22Rv1 (cell line): Measurements from ENCODE around the gene FAM221B.
A peak's percentile ranks its signal among the peaks of the same experiment; 100 is the strongest.

ENCODE experiments used
- H3K27ac ChIP-seq: fragments of 450-650 bp; 2 replicates; pipeline ENCODE4 v1.5.1; 2017
- CTCF ChIP-seq: fragments of 450-650 bp; IDR thresholded peaks from 2 replicates; pipeline ENCODE4 v1.5.1; 2017; ENCODE audit warnings: mild to moderate bottlenecking
- ZFX ChIP-seq: fragments of 450-650 bp; IDR thresholded peaks from 2 replicates; pipeline ENCODE4 v1.6.1; 2017; ENCODE audit warnings: antibody characterized with exemption, borderline replicate concordance

FAM221B gene

DNA sequence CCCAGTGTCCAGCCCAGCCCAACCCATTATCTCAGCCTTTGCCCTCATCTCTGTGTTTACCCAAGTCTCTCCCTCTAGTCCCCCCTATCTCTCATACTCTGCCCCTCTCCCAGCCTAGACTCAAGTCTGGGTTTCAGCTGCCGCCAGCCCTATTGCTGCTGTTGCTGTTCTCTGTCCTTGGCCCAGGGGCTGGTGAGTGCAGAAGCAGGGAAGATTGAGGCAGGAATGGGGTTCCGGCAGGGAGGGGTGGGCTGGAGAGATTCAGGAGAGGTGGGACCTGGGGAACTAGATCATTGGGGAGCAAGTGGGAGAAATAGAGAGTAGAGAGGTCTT is 1.2 kb upstream of the FAM221B start:
- peak overlapping the region; percentile 32; the same call in 1 of the 2 replicates for H3K27ac ChIP-seq
- TF ChIP-seq ZFX (no peak), CTCF (no peak)

- H3K27ac ChIP-seq = peak within 1 kb of the TSS; percentile 32; the same call in 1 of the 2 replicates
- TF ChIP-seq CTCF = no peak
- no peak for TF ChIP-seq ZFX
Measured at GRCh38 chr9:35829084-35829763, 692 bp upstream of the FAM221B start, which contains the start of gene TMEM8B. Gene TMEM8B, plus strand, starts transcription at chr9:35829228. Its CDS starts 220 bp downstream, at chr9:35829448.

DNA sequence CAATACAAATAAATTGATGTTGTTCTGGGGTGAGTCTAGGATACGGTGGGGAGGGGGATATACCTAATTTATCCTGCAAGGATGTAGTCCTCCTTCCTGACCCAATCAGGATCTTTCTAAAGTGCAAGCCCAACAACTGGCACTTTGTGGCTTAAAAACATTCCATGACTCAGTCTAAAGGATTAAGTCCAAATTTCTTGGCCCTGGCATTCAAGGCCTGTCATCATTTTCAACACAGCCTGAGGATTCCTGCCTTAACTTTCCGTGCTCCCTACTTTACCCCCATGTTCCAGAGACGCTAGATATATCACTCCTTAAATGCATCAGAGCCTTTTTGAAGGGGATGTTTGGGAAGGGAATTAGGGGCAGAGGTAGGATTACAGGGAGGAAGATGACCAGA is 1.0 kb downstream of the FAM221B start:
- no peak overlapping the region for H3K27ac ChIP-seq
- TF ChIP-seq ZFX (no peak), CTCF (no peak)

DNA sequence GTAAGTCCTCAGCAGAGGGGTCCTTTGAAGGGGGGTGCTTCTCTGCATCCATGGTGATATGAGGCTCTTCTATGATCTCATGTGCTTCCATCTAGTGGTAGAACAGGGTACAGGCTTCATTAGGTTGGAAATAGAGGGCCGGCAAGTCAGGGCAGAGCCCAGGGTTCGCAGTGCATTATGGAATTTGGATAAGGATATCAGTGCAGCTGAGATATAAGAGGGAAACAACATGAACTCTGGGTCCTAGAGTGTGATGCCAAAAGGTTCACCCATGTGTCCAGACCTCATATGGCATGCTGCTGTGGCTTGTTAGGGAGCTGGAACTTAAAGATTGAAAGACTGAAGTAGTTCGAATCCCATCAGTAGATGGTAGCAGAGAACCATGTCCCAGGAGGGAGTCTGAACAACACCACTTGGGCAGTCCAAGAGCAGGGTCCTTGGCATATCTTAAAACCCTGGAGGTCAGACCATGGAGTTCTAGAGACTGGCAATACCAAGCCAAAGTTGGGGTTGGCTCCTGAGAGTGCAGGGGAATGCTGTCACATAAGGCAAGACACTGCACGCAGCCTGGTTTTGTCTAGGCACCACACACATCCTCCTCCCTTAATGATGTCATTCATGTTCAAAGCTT is 2.3 kb downstream of the FAM221B start:
- H3K27ac ChIP-seq = no peak overlapping the region

GRCh38 chr9:35822926-35823325 is 5.6 kb downstream of the FAM221B start:
- H3K27ac ChIP-seq = no peak overlapping the region
- TF ChIP-seq CTCF (no peak), ZFX (no peak)

More for the DNA sequence above, 2.3 kb downstream of the FAM221B start:
- TF ChIP-seq CTCF (peak; percentile 78), ZFX (no peak)

- TF ChIP-seq CTCF (no peak), ZFX (no peak)
- H3K27ac ChIP-seq = no peak overlapping the region
Measured at GRCh38 chr9:35820076-35820475, 8.5 kb downstream of the FAM221B start.

DNA sequence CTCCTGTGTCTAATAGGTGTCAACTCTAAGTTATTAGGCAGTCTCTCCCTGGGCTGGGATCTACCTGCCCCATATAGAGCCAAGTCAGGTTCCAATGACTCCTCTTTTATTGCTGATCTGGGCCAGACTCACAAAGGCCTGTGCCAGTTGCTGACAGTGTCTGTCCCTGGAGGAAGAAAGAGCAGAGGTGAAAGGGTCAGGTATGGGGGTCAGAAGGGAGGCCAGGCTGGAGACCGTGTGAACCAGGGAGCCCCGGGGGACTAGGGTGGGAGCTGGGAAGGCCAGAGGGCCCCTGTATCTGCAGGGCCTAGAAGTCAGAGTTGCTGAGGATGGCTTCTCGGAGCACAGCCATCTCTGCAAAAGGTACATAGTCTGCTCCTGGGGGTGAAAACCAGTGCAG is 10.2 kb downstream of the FAM221B start:
- H3K27ac ChIP-seq = no peak overlapping the region
- TF ChIP-seq ZFX (no peak), CTCF (no peak)
